HG03196 (cell line): ENCODE measurements around the gene ACSL3.
"Not testable (repeated sequence)": the region's sequence is repeated elsewhere in the genome, so short reads cannot be mapped to it uniquely, and the experiment has no call there.

Experiments
- ATAC-seq: cut with Tn5 transposase; IDR thresholded peaks from one replicate; pipeline ENCODE4 v1.9.1; 2021; ENCODE audit not compliant: unreplicated experiment

The ACSL3 gene

DNA sequence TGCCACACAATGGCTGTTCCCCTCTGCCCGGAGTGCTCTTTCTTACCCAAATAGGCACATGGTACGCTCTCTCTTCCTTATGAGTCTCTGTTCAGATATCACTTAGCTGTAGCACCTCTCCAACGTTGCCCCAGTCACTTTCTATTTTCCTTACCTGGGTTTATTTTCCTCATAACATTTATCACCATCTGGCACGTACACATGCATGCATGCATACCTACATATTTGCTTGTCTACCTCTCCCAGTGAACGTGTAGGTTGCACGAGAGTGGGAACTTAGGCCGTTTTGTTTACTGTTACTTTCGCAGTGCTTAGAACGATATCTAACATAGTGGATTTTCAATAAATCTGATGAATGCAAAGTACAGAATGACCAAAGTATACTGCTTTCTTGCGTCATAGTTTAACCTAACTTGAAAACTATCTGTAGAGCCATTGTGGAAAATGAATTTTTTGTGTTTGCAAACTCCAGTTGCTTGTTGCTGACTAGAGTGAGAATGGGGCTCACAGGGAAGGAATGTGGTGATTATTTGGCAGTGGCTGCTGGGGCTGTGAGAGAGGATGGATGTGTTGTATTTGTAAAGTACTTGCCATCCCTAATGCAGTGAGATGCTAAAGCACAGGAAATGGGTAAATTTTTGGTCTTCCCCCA, 47.1 kb downstream of the ACSL3 start:
- no peak for ATAC-seq

DNA sequence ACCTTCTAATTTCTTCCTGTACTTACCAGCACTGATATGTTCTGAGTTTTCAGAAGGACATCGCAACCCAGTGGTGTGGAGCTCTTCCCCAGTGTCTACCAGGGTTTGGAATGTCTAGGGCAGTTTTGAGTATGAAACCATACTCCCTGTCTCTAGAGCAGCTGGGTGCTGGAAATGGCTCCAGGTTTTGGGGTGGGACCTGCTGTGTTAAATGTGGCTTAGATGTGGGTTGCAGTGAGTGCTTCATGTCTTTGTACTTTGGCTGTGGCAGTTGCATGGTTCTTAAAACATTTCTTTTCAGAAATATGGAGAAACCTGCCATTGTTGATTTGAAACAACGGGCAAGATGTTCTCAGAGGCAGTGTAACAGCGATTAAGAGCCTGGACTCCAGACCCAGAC, 48.5 kb downstream of the ACSL3 start:
- no peak for ATAC-seq

DNA sequence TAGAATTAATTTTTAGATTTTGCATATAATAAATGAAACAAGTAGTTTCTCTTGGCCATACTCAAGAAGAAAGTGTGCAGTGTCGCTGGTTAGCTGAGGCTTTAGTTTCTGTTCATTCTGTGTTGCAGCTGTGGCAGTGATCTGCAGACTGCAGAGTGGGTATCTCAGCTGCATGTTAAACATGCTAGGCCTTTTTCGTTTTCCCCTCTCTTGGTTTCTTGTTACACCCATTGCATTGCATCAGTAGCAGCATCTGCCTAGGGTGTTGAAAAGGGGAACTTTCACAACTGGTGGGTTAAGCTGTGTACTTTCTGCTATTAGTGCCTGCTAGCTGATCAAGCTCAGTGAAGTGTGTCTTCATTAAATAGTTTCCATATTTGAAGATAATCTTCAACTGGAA, 51.3 kb downstream of the ACSL3 start:
- peak; percentile 96 for ATAC-seq

DNA sequence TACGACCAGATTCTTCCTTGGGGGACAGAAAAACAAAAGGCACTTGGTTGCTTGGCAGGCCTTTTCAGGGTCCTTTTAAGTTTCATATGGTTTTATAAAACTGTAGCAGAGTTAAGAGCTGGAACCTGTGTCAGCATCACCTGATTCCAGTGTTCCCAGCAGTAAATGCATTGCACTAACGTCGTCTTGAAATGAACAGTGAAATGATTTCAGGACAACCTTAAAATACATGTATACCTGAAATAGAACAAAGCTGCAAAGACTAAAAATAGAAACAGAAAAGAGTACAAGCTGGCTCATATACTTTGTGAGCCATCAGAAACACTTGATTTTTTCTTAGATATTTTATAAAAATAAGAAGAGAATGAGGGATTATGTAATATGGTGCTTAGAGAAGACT, 51.9 kb downstream of the ACSL3 start:
- ATAC-seq = no peak

DNA sequence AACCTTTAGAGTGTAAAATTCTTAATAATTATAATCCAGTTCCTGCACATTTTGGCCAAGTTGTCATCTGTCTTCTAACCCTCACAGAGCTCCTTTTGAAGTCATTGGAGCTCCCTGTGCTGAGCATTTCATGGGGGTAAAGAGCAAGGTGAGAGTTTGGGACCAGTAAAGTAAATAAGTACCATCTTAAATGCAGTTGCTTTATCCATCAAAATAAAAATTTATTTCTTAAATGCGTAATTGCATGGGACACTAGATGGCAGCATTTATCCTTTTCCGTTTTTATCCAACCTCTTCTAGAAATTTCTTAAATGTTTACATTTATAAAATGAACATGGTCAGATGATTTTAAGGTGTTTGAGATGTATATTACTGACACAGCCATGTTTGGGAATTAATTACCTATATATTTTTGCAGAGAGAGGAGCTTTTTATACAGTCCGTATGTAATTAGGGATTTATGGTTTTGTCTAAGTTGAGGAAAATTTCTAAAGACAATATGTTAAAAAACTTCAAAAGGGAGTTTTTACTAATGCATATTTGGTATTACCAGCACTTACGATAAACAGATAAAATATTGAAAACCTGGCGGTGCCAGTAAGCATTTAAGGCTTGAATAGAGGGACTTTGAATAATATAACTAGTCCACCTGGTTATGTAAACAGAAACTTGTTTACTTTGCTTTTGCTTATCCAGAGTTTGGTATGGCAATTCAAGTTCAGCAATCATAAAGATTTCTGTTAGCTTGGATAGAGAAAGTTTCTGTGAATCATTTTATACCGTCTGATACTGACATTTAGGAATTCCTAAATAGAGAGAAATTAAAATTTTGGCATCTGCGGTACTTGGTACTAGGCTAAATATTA, 54.5 kb downstream of the ACSL3 start:
- no peak for ATAC-seq

DNA sequence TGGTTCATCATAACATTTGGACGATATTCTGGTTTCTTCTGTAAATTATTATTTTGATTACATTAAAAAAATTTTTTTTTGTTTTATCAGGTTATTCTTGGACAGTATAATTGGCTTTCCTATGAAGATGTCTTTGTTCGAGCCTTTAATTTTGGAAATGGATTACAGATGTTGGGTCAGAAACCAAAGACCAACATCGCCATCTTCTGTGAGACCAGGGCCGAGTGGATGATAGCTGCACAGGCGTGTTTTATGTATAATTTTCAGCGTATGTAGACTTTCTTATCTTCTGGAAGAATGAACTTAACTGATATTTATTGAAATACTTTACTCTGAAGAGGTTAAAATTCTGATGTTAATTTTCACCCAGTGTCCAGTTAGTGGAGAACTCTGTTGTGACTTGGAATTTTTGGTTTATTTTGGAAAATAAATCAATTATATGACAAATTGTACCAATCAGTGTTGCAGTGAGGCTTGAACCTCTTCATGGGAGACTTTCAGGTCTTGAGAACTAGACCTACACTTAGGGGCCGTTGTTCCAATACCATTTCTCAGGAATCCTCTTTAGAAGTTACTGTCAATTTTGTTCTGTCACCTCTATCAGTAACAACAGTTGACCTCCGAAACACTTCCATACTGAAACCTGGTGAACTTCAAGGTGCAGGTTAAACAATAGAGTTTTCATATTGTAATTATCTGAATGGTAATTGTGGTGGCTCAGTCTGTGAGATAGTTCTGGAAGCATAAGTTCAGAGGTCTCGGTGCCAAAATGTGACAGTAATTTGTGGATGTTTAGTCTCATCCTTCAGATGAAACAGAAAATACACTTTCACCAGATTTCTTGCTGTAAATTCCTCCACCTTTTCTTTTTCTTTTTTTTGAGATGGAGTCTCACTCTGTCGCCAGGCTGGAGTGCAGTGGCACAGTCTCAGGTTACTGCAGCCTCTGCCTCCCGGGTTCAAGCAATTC, 55.7 kb downstream of the ACSL3 start:
- ATAC-seq = no peak

DNA sequence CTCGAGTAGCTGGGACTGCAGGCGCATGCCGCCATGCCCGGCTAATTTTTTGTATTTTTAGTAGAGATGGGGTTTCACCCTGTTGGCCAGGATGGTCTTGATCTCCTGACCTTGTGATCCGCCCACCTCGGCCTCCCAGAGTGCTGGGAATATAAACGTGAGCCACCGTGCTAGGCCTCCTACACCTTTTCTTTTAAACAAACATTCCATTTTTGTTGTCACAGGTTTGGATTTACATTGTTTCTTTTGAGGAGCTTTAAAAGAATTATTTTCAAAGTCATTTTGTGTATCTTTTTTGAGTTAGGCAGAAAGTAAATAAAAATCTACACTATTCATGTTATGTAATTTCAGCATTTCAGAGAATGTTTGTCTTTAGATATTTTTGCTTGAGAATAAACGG, 56.4 kb downstream of the ACSL3 start:
- not testable (repeated sequence) for ATAC-seq

DNA sequence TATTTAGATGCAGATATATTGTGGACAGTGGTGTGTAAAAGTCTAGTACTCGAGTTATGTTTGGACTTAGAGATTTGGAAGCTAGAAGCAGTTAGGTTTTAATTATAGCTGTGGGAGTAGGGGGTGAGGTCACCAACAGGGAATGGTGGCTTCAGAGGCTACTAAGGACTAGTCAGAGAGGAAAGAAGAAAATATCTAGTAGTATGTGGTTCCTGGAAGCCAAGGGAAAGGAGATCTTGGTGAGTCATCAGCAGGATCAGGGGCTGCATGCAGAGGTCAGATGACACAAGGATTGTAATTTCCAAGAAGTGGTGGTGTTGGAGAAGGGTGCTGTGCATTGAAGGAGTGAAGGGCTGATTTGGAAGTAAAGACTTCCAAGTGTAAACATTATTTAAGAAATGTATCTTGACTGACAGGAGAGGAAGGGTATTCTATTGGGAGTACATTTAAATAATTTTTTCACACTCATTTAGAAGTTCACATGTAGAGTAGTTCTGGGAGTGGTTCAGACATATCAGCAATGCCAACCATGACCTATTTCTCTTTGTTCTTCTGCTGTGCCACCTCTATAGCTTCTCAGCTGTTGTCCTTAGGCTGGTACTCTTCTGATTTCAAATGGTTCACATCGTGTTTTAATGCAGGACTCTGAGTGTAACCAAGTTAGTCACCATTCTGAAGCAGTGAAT, 59.1 kb downstream of the ACSL3 start:
- no peak for ATAC-seq

DNA sequence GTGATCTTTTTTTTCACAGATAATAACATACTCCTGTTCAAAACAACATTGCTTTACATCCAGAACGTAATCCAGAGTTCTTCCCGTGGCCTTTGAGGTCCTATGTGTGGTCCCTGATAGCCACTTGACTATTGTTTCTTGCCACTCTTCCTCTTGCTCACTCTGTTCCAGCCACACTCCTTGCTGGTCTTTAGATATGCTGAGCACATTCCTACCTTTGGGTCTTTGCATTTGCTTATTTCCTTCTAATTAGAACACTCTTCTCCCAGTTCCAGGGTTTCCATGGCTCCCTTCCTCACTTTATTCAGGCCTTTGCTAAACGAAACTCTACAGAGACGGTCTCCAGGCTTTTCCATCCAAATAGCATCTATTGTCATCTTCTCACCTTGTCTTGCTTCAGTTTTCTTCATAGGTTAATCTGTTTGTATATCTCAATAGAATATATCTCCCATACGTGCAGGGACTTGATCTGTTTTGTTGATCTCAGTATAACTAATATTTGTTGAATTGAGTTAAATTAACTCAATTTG, 59.9 kb downstream of the ACSL3 start:
- no peak for ATAC-seq

DNA sequence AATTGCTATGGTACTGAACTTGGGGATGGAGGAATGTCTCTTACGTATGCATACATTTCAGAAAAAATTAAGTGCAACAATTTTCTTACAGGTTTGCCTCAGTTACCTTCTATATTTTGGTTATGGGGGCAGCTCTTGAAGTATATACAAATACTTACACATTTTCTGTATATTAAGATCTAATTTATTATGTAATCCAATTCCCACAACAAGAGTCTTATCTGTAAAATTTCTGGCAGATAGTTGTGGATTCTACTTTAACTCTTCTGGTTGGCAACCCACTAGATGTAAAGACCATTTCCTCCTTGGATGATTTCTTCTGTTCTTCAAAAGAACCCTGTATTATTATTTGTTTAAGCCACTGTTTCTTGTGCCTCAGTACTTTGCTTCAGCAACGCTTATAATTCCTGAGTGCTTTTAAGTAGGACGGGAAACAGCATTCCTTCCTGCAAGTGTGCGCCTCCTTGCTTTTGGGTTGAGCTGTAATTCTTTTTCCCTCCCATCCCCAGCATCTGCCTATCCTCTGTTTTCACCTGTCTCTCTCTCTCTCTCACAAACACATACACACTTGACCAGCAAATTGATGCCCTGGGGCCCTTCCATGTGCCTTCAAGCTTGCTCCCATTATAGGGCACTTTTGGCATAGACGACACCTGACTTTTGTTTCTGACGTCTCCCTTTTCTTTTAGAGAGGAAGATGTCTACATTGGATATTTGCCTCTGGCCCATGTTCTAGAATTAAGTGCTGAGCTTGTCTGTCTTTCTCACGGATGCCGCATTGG, 61.4 kb downstream of the ACSL3 start:
- ATAC-seq = no peak

DNA sequence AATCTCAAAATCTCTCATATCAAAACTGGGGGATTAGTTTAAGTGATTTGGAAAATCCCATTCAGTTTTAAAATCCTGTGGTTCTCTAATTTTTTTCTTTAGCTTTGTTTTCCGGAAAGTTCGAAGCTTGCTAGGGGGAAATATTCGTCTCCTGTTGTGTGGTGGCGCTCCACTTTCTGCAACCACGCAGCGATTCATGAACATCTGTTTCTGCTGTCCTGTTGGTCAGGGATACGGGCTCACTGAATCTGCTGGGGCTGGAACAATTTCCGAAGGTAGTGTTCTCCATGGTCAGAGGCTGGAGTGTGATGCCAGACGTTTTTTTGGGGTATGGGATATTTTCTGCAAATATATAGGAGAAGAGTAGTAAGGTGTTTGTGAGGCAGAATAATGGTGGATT, 66.1 kb downstream of the ACSL3 start:
- no peak for ATAC-seq

DNA sequence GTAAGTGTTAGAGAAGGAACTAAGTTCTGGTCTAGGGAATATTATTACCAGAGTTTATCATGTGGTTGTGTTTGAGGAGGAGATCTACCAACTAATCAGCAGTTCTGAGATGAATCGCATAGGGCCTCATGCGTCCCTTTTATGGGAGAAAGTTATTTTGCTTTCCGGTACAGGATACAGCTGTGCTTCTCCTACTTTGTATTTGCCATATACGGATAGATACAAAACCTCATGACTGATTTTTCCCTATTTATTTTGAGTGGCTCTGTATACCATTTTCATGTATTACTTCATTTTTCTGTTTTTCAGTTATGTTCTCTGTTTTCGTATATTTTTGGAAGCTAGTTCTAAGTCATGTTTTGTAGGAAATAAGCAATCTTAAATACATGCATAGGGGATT, 66.8 kb downstream of the ACSL3 start:
- ATAC-seq = no peak

DNA sequence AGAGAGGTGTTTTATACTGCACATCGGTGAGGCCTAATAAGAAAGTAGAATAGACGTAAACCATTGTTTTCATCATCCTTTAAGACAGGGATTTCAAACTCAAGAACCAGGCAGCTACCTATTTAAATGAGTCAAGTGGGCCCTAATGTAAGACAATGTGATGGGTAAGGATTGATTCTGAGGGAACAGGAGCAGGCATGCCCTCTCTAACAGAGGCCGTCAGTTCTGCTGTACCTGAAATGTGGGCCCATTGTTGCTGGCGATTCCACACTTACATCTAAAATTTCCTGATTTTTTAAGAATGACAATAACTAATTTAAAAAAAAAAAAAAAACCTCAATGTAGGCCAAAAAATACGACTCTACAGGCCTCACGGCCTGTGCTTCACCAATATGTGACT, 67.5 kb downstream of the ACSL3 start:
- no peak for ATAC-seq

DNA sequence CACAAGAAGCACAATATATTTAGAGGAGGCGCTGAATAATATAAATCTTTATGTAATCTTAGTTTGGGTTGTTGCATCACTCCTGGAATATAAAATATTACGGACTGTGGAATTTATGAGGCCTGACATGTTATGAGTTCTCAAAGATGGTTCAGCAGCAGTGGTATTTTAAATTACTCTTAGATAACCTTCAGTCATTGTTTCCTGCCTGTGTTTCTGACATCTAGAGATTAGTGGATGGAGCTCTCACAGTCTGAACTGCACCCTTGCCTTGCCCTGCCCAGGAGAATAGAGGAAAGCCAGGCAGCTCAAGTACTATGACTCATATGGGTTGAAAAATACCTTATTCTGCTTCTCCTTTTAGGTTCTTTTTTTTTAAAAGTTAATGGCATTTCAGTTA, 70.0 kb downstream of the ACSL3 start:
- ATAC-seq = no peak

DNA sequence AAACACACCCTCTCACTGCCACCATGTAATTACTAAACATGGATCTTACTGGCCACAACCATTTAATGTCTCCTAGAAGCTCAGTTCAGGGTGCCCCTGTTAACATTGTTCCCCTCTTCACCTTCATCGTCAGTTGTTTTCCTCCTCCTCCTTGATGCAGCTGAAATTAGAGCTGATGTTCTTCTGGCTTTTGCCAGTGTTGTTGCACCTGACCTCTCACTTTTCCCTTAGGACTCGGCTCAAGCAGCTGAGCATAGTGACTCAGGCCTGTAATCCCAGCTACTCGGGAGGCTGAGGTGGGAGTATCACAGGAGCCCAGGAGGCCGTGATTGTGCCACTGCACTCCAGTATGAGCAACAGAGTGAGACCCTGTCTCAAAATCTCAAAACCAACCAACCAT, 70.8 kb downstream of the ACSL3 start:
- no peak for ATAC-seq

DNA sequence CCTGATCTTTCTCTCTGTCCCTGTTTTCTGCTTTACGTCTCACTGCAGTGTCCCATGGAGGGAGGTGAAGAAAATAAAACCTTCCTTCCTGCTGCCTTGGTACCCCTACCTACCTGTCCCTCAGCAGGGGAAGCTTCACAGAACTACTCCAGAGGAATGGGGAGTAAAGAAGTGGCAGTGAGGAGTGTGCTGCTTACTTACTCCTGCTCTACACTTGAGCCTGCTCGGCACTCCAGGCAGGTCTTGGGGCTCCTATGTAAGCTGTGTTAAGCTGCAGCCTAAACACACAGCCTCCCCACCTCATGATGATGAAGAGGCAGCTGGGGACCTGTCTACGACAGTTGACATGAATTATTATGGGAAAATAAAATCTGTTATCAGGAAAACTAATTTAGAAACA, 72.6 kb downstream of the ACSL3 start:
- no peak for ATAC-seq

DNA sequence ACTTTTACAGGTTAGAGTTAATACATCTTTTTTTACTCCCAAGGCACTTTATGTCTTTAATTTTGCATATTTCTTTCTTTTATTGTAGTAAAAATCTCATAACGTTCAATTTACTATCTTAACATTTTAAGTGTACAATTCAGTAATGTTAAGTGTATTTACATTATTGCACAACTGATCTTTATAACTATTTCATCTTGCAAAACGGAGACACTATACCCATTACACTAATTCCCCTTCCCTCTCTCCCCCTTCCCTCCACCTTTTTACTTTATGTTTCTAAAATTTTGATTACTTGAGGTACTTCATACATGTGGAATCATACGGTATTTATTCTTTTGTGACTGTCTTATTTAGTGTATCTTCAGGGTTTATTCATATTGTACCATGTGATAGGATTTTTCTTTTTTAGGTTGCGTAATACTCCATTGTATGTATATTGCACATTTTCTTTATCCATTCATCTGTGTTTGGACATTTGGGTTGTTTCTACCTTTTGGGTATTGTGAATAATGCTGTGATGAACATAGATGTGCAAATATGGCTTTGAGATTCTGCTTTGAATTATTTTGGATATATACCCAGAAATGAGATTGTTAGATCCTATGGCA, 75.0 kb downstream of the ACSL3 start:
- no peak for ATAC-seq

DNA sequence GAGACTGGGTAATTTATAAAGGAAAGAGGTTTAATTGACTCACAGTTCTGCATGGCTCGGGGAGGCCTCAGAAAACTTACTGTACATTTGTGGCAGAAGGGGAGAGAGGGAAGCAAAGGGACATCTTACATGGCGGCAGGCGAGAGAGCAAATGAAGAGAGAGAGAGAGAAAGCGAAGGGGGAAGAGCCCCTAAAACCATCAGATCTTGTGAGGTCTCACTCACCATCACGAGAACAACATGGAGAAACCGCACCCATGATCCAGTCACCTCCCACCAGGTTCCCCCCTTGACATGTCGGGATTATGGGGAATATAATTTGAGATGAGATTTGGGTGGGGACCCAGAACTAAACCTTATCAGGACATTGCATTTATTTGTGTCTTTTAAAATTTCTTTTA, 75.9 kb downstream of the ACSL3 start:
- no peak for ATAC-seq

DNA sequence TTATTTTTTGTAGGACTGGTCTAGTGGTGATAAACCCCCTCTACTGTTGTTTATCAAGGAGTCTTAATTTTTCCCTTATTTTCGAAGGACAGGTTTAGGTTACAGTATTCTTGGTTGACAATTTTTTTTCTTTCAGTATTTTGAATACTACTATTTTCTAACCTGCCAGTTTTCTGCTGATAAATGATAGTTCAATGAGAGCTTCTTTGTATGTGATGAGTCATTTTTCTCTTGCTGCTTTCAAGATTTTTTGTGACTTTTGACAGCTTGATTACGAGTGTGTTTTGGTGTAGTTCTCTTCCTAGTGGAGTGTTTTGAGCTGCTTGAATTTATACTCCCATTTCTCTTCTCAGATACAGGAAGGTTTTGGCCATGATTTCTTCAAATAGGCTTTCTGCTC, 77.5 kb downstream of the ACSL3 start:
- ATAC-seq = no peak
